Liver (tissue), 9 donors: ENCODE results near the gene UBXN4. TPM values are rescaled to one million over a fixed set of nuclear protein-coding genes. Genes with fewer than 3 reads are reported as not detected.

Experiments
- DNase-seq: peaks from one replicate; pipeline ENCODE4 v3.0.0-alpha.2; 2017; ENCODE audit warnings: low spot score
- H3K27ac ChIP-seq, 2 donors: one replicate each; pipeline ENCODE4 v1.7.0; 2013; ENCODE audit warnings: inconsistent platforms in 2 of 2, low read length in 2 of 2, control low read depth in 1 of 2, low read depth in 1 of 2, mild to moderate bottlenecking in 1 of 2
- H3K27me3 ChIP-seq, 4 donors: one replicate each; pipeline versions ENCODE4 v1.6.1 to v1.7.0; 2013; ENCODE audit warnings: low read length in 3 of 4, inconsistent platforms in 1 of 4, mild to moderate bottlenecking in 1 of 4, moderate library complexity in 1 of 4; ENCODE audit not compliant: control insufficient read depth in 4 of 4, insufficient read depth in 4 of 4
- H3K36me3 ChIP-seq, 4 donors: one replicate each; pipeline versions ENCODE4 v1.6.1 to v1.7.0; 2013; ENCODE audit warnings: low read length in 3 of 4, mild to moderate bottlenecking in 3 of 4, low read depth in 1 of 4, moderate library complexity in 1 of 4; ENCODE audit not compliant: control insufficient read depth in 4 of 4, insufficient read depth in 3 of 4
- H3K4me1 ChIP-seq, 4 donors: one replicate each; pipeline versions ENCODE4 v1.6.1 to v1.7.0; 2013; ENCODE audit warnings: low read length in 3 of 4, mild to moderate bottlenecking in 3 of 4, moderate library complexity in 1 of 4; ENCODE audit not compliant: control insufficient read depth in 4 of 4, insufficient read depth in 4 of 4
- H3K4me3 ChIP-seq, 3 donors: one replicate each; pipeline versions ENCODE4 v1.6.1 to v1.7.0; 2013; ENCODE audit warnings: low read length in 3 of 3, control low read depth in 1 of 3, low read depth in 1 of 3, mild to moderate bottlenecking in 1 of 3
- H3K9ac ChIP-seq, 2 donors: one replicate each; pipeline ENCODE4 v1.7.0; 2013; ENCODE audit warnings: low read length in 2 of 2, mild to moderate bottlenecking in 2 of 2, moderate library complexity in 2 of 2, control low read depth in 1 of 2, low read depth in 1 of 2
- H3K9me3 ChIP-seq, 4 donors: one replicate each; pipeline versions ENCODE4 v1.6.1 to v1.7.0; 2013; ENCODE audit warnings: low read length in 3 of 4; ENCODE audit not compliant: control insufficient read depth in 4 of 4
- CTCF ChIP-seq: fragments of 150-350 bp; IDR thresholded peaks from 2 replicates; pipeline ENCODE4 v1.5.1; 2017; ENCODE audit warnings: improper control_type of control experiment, low read depth, low read length; ENCODE audit not compliant: missing input control
- EGR1 ChIP-seq, 2 donors: IDR thresholded peaks; 2 replicates each; pipeline ENCODE4 v1.6.1; 2016 to 2018; ENCODE audit warnings: antibody characterized with exemption in 2 of 2, low read depth in 2 of 2
- FOXA2 ChIP-seq: IDR thresholded peaks from 2 replicates; pipeline ENCODE4 v1.6.1; 2016; ENCODE audit warnings: antibody characterized with exemption
- GABPA ChIP-seq, 2 donors: IDR thresholded peaks in 1 of 2; conservative IDR thresholded peaks in 1 of 2; 2 replicates each; pipeline ENCODE4 v1.6.1; 2016; ENCODE audit warnings: antibody characterized with exemption in 2 of 2, mild to moderate bottlenecking in 1 of 2, moderate library complexity in 1 of 2
- HNF4A ChIP-seq, 2 donors: conservative IDR thresholded peaks; 2 replicates each; pipeline ENCODE4 v1.6.1; 2016; ENCODE audit warnings: antibody characterized with exemption in 2 of 2, mild to moderate bottlenecking in 2 of 2
- HNF4G ChIP-seq: IDR thresholded peaks from 2 replicates; pipeline ENCODE4 v1.6.1; 2016; ENCODE audit warnings: antibody characterized with exemption
- JUND ChIP-seq, 2 donors: IDR thresholded peaks; 2 replicates each; pipeline ENCODE4 v1.6.1; 2016; ENCODE audit warnings: antibody characterized with exemption in 2 of 2
- MAX ChIP-seq: IDR thresholded peaks from 2 replicates; pipeline ENCODE4 v1.6.1; 2016; ENCODE audit warnings: antibody characterized with exemption
- NR2F2 ChIP-seq: IDR thresholded peaks from 2 replicates; pipeline ENCODE4 v1.6.1; 2016; ENCODE audit warnings: antibody characterized with exemption
- RAD21 ChIP-seq, 2 donors: IDR thresholded peaks; 2 replicates each; pipeline ENCODE4 v1.6.1; 2016; ENCODE audit warnings: antibody characterized with exemption in 2 of 2, mild to moderate bottlenecking in 2 of 2
- RXRA ChIP-seq, 2 donors: IDR thresholded peaks; 2 replicates each; pipeline ENCODE4 v1.6.1; 2017 to 2018; ENCODE audit warnings: antibody characterized with exemption in 2 of 2, mild to moderate bottlenecking in 1 of 2
- SP1 ChIP-seq: IDR thresholded peaks from 2 replicates; pipeline ENCODE4 v1.6.1; 2018; ENCODE audit warnings: antibody characterized with exemption, mild to moderate bottlenecking
- TAF1 ChIP-seq: conservative IDR thresholded peaks from 2 replicates; pipeline ENCODE4 v1.6.1; 2016; ENCODE audit warnings: antibody characterized with exemption, mild to moderate bottlenecking
- YY1 ChIP-seq: IDR thresholded peaks from 2 replicates; pipeline ENCODE4 v1.6.1; 2016; ENCODE audit warnings: antibody characterized with exemption, mild to moderate bottlenecking
- WGBS: extraction: QIAGEN DNeasy Blood & Tissue Kit; methylation state at CpG from one replicate; pipeline ENCODE4 v1.1.7; 2013; 5-methylcytosine and 5-hydroxymethylcytosine counted together
- polyA plus RNA-seq, 2 donors: library from polyadenylated mRNA; stranded (reverse) in 1 of 2; unstranded in 1 of 2; fragments of 200-250 nt in 1 of 2; fragments of >200 nt in 1 of 2; fragmentation: Nextera tagmentation in 1 of 2; extraction: Ambion mirVana in 1 of 2; gene quantifications; one replicate each; pipeline versions ENCODE4 v1.2.1 to v1.2.3, GENCODE V29; 2013 to 2015
- total RNA-seq, 2 donors: library from RNA; depleted of rRNA; stranded (reverse); fragments of >200 nt; gene quantifications; one replicate each; pipeline ENCODE4 v1.2.3, GENCODE V29; 2014
- TF ChIP-seq, protein P1 (sequence below): IDR thresholded peaks from 2 replicates; pipeline ENCODE4 v1.6.1; 2016; ENCODE audit warnings: antibody characterized with exemption, mild to moderate bottlenecking
- TF ChIP-seq, protein P2 (sequence below): IDR thresholded peaks from 2 replicates; pipeline ENCODE4 v1.6.1; 2016; ENCODE audit warnings: antibody characterized with exemption
- TF ChIP-seq, protein P3 (sequence below): IDR thresholded peaks from 2 replicates; pipeline ENCODE4 v1.6.1; 2016; ENCODE audit warnings: antibody characterized with exemption
- donor health status: healthy.
- donor health status: healthy.
- donor health status: healthy.
- donor health status: healthy.
- donor health status: healthy.

The UBXN4 gene
- total and polyA plus RNA-seq, 4 donors: 46.5 to 172 (median 67.4) TPM

DNA sequence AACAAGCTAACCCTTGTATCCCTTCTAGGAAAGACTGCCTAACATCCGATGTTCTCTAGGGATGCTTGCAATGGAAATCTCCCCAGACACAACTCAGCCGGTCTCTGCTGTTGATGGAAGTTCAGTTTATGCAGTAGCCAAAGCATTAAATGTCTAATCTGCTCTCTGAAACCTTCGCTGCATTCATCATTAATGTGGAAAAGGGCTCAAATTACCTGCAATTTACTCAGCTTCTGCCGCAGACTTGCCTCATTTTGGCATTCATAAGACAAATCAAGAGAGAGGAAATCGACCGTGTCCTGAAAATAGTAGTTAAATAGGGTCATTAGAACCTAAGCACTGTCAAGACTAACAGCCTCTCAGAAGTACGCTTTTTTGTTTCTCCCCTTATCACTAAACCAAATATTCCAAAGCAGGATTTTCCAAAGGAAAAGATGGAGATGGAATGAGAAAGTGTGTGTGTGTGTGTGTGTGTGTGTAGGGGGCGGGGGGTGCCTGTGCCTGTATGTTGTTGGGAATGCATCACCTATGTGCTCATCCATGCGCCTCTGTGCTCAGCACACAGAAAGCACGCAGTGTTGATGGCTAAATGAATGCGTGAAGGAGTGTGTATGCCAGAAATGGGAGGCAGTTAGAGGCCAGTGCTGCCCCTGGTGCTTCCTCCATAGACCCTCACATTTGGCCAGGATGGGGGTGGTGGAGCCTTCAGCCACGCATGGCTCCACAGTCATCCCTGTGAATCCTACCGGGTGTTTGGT, 87.9 kb downstream of the UBXN4 start:
- no peaks in the 10 kb centered on the region for H3K27me3 ChIP-seq
- WGBS: 94% methylated on average over 13 of the region's 13 CpGs

More for the DNA sequence above, 87.9 kb downstream of the UBXN4 start:
- no peaks in the 10 kb centered on the region for H3K36me3 ChIP-seq
- H3K4me3 ChIP-seq: no peak overlapping the region
- no peaks in the 10 kb centered on the region for H3K4me1 ChIP-seq
- no peak overlapping the region for H3K27ac ChIP-seq
- no peak for TF ChIP-seq RXRA (IDR thresholded peaks at IDR 0.05)
- TF ChIP-seq NR2F2: no peak
- no peak for TF ChIP-seq HNF4A (conservative IDR thresholded peaks at IDR 0.05)
- TF ChIP-seq, protein P1, sequence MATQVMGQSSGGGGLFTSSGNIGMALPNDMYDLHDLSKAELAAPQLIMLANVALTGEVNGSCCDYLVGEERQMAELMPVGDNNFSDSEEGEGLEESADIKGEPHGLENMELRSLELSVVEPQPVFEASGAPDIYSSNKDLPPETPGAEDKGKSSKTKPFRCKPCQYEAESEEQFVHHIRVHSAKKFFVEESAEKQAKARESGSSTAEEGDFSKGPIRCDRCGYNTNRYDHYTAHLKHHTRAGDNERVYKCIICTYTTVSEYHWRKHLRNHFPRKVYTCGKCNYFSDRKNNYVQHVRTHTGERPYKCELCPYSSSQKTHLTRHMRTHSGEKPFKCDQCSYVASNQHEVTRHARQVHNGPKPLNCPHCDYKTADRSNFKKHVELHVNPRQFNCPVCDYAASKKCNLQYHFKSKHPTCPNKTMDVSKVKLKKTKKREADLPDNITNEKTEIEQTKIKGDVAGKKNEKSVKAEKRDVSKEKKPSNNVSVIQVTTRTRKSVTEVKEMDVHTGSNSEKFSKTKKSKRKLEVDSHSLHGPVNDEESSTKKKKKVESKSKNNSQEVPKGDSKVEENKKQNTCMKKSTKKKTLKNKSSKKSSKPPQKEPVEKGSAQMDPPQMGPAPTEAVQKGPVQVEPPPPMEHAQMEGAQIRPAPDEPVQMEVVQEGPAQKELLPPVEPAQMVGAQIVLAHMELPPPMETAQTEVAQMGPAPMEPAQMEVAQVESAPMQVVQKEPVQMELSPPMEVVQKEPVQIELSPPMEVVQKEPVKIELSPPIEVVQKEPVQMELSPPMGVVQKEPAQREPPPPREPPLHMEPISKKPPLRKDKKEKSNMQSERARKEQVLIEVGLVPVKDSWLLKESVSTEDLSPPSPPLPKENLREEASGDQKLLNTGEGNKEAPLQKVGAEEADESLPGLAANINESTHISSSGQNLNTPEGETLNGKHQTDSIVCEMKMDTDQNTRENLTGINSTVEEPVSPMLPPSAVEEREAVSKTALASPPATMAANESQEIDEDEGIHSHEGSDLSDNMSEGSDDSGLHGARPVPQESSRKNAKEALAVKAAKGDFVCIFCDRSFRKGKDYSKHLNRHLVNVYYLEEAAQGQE: no peak
- TF ChIP-seq JUND (IDR thresholded peaks at IDR 0.05): no peak
- TF ChIP-seq, protein P2, sequence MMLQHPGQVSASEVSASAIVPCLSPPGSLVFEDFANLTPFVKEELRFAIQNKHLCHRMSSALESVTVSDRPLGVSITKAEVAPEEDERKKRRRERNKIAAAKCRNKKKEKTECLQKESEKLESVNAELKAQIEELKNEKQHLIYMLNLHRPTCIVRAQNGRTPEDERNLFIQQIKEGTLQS: no peak
- TF ChIP-seq YY1: no peak
- TF ChIP-seq GABPA (IDR thresholded peaks at IDR 0.05 in 1 of 2, conservative IDR thresholded peaks at IDR 0.05 in 1 of 2): no peak
- TF ChIP-seq SP1: no peak
- TF ChIP-seq RAD21 (IDR thresholded peaks at IDR 0.05): no peak
- no peak for TF ChIP-seq FOXA2
- TF ChIP-seq MAX: no peak
- no peak for TF ChIP-seq HNF4G
- TF ChIP-seq TAF1: no peak
- no peak for TF ChIP-seq EGR1 (IDR thresholded peaks at IDR 0.05; ENCODE audit: low read depth in 2 of 2)
- TF ChIP-seq, protein P3, sequence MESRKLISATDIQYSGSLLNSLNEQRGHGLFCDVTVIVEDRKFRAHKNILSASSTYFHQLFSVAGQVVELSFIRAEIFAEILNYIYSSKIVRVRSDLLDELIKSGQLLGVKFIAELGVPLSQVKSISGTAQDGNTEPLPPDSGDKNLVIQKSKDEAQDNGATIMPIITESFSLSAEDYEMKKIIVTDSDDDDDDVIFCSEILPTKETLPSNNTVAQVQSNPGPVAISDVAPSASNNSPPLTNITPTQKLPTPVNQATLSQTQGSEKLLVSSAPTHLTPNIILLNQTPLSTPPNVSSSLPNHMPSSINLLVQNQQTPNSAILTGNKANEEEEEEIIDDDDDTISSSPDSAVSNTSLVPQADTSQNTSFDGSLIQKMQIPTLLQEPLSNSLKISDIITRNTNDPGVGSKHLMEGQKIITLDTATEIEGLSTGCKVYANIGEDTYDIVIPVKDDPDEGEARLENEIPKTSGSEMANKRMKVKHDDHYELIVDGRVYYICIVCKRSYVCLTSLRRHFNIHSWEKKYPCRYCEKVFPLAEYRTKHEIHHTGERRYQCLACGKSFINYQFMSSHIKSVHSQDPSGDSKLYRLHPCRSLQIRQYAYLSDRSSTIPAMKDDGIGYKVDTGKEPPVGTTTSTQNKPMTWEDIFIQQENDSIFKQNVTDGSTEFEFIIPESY: no peak
- TF ChIP-seq CTCF: no peak
- H3K9me3 ChIP-seq: no peaks in the 10 kb centered on the region
- DNase-seq: no peak
- no peak overlapping the region for H3K9ac ChIP-seq
